Activated CD8-positive, alpha-beta T cell treated with anti-CD3 and anti-CD28 coated beads for 36 hours (primary cell): Measurements from ENCODE around the gene PSIP1. TPM values are rescaled to one million over a fixed set of nuclear protein-coding genes. Genes with fewer than 3 reads are reported as not detected.
"Not testable (repeated sequence)": the region's sequence is repeated elsewhere in the genome, so short reads cannot be mapped to it uniquely, and the experiment has no call there.

Experiments used
- ATAC-seq: fragments of 200-7000 bp; cut with Tn5 transposase; one replicate; pipeline ENCODE4 v1.10.0; 2021; ENCODE audit warnings: mild to moderate bottlenecking, moderate library complexity
- CTCF ChIA-PET: fragments of 350-600 bp; sonication (Branson Sonifier 250); formaldehyde crosslinking; loops from one replicate; lab custom pipeline; 2021; ENCODE audit warnings: antibody characterized with exemption; lab: Charles Lee
- POLR2A ChIA-PET: fragments of 350-600 bp; sonication (Branson Sonifier 250); formaldehyde crosslinking; loops from one replicate; lab custom pipeline; 2021; ENCODE audit warnings: antibody characterized with exemption; lab: Charles Lee
- DNase-seq: peaks from one replicate; pipeline ENCODE4 v3.0.0-alpha.2; 2020
- H3K27ac Mint-ChIP-seq: one replicate; pipeline ENCODE4 v1.8.0; 2021; ENCODE audit warnings: mild to moderate bottlenecking, mixed read lengths
- H3K27me3 Mint-ChIP-seq: one replicate; pipeline ENCODE4 v1.8.0; 2021; ENCODE audit warnings: mixed read lengths
- H3K36me3 Mint-ChIP-seq: one replicate; pipeline ENCODE4 v1.8.0; 2021; ENCODE audit warnings: low read depth, mixed read lengths
- H3K4me1 Mint-ChIP-seq: one replicate; pipeline ENCODE4 v1.8.0; 2021; ENCODE audit warnings: low read depth, mixed read lengths
- H3K4me3 Mint-ChIP-seq: one replicate; pipeline ENCODE4 v1.8.0; 2021; ENCODE audit warnings: mild to moderate bottlenecking, moderate library complexity, mixed read lengths
- H3K9me3 Mint-ChIP-seq: one replicate; pipeline ENCODE4 v1.8.0; 2021; ENCODE audit warnings: mixed read lengths
- CTCF ChIP-seq: fragments of 200-600 bp; IDR thresholded peaks from one replicate; pipeline ENCODE4 v1.8.0; 2022; ENCODE audit warnings: antibody characterized with exemption, mild to moderate bottlenecking
- intact Hi-C: fragments of 100-400 bp; cut with micrococcal nuclease; formaldehyde crosslinking; loops from one replicate; pipeline ENCODE4 v1.10.0; 2022
- total RNA-seq, 2 experiments: library from RNA; stranded (reverse); gene quantifications; one replicate each; pipeline ENCODE4 v1.2.3, GENCODE V29; 2021

Gene PSIP1
- total RNA-seq, 2 experiments from 2014 or later, result 123 to 132 TPM

- H3K36me3 Mint-ChIP-seq, result peaks cover 29% of the 10 kb centered on the region
- no peaks in the 10 kb centered on the region for H3K9me3 Mint-ChIP-seq
- no peak for ATAC-seq
- intact Hi-C loops, result no loop called here
- TF ChIP-seq CTCF, result no peak
- H3K4me3 Mint-ChIP-seq, result no peak overlapping the region
- DNase-seq, result no peak
- no peaks in the 10 kb centered on the region for H3K27me3 Mint-ChIP-seq
- no peaks in the 10 kb centered on the region for H3K4me1 Mint-ChIP-seq
- CTCF ChIA-PET, result interaction anchor here (1.0 kb wide), 1 partner anchor 107 kb away, joined by 3 read pairs; no protein-coding TSS in a partner anchor
- H3K27ac Mint-ChIP-seq, result no peak overlapping the region
- POLR2A ChIA-PET, result interaction anchor here (1.1 kb wide), 1 partner anchor 11 kb away, joined by 3 read pairs; no protein-coding TSS in a partner anchor
These were observed 49.2 kb downstream of the PSIP1 start for GRCh38 chr9:15461601-15462000.

GRCh38 chr9:15461056-15461455 is 49.7 kb downstream of the PSIP1 start:
- Mint-ChIP-seq H3K27me3 (no peaks in the 10 kb centered on the region), H3K4me1 (no peaks in the 10 kb centered on the region), H3K27ac (no peak overlapping the region), H3K9me3 (no peaks in the 10 kb centered on the region), H3K36me3 (peaks cover 27% of the 10 kb centered on the region), H3K4me3 (no peak overlapping the region)
- intact Hi-C loops, result no loop called here
- DNase-seq (no peak), ATAC-seq (no peak)
- POLR2A ChIA-PET, result interaction anchor here (1.1 kb wide), 3 partner anchors 9 to 39 kb away, joined by 3 to 6 read pairs (median 4); no protein-coding TSS in a partner anchor
- no peak for TF ChIP-seq CTCF
- CTCF ChIA-PET, result interaction anchor here (0.7 to 1.0 kb wide), 2 partner anchors 8 to 107 kb away, joined by 3 read pairs; no protein-coding TSS in a partner anchor

- no peaks in the 10 kb centered on the region for H3K27me3 Mint-ChIP-seq
These were observed 56.8 kb downstream of the PSIP1 start for GRCh38 chr9:15453956-15454355.

GRCh38 chr9:15444141-15444540 is 66.6 kb downstream of the PSIP1 start:
- DNase-seq (no peak), ATAC-seq (no peak)
- ChIA-PET CTCF (interaction anchor here (0.7 to 1.3 kb wide), 2 partner anchors 212 to 232 kb away, joined by 3 read pairs; no protein-coding TSS in a partner anchor), POLR2A (interaction anchor here (1.4 to 1.5 kb wide), 2 partner anchors 8 to 67 kb away, joined by 3 read pairs; partner anchors contain the start of gene PSIP1)
- intact Hi-C loops, result no loop called here
- peaks cover 3% of the 10 kb centered on the region for H3K4me1 Mint-ChIP-seq
- peaks cover 59% of the 10 kb centered on the region for H3K36me3 Mint-ChIP-seq
- no peak for TF ChIP-seq CTCF
- H3K4me3 Mint-ChIP-seq, result no peak overlapping the region
- no peak overlapping the region for H3K27ac Mint-ChIP-seq
- H3K9me3 Mint-ChIP-seq, result no peaks in the 10 kb centered on the region
- no peaks in the 10 kb centered on the region for H3K27me3 Mint-ChIP-seq

More at GRCh38 chr9:15453956-15454355, 56.8 kb downstream of the PSIP1 start:
- ChIA-PET POLR2A (interaction anchor here (0.9 kb wide), 1 partner anchor 16 kb away, joined by 3 read pairs; no protein-coding TSS in a partner anchor), CTCF (interaction anchor here (1.9 kb wide), 1 partner anchor 154 kb away, joined by 5 read pairs; no protein-coding TSS in a partner anchor)
- Mint-ChIP-seq H3K27ac (no peak overlapping the region), H3K9me3 (no peaks in the 10 kb centered on the region), H3K4me1 (no peaks in the 10 kb centered on the region), H3K4me3 (no peak overlapping the region), H3K36me3 (peaks cover 31% of the 10 kb centered on the region)
- intact Hi-C loops, result no loop called here
- TF ChIP-seq CTCF, result no peak
- ATAC-seq, result no peak
- DNase-seq, result no peak

GRCh38 chr9:15442264-15442663 is 68.5 kb downstream of the PSIP1 start:
- ATAC-seq, POLR2A ChIA-PET, H3K27ac Mint-ChIP-seq, H3K4me3 Mint-ChIP-seq, DNase-seq, CTCF ChIA-PET, H3K27me3 Mint-ChIP-seq, intact Hi-C loops, H3K9me3 Mint-ChIP-seq: not testable (repeated sequence)
- H3K4me1 Mint-ChIP-seq, result peaks cover 17% of the 10 kb centered on the region
- peaks cover 61% of the 10 kb centered on the region for H3K36me3 Mint-ChIP-seq

- H3K4me1 Mint-ChIP-seq, result peaks cover 20% of the 10 kb centered on the region
- peaks cover 58% of the 10 kb centered on the region for H3K36me3 Mint-ChIP-seq
- CTCF ChIA-PET, intact Hi-C loops, H3K27ac Mint-ChIP-seq, POLR2A ChIA-PET, H3K4me3 Mint-ChIP-seq, ATAC-seq, H3K27me3 Mint-ChIP-seq, DNase-seq, H3K9me3 Mint-ChIP-seq: not testable (repeated sequence)
These were observed 68.9 kb downstream of the PSIP1 start for GRCh38 chr9:15441841-15442240.
